Endometrial microvascular endothelial cells (primary cell): Measurements from ENCODE around the gene ADIPOR1. TPM values are rescaled to one million over a fixed set of nuclear protein-coding genes. Genes with fewer than 3 reads are reported as not detected.
"Not testable (repeated sequence)": the region's sequence is repeated elsewhere in the genome, so short reads cannot be mapped to it uniquely, and the experiment has no call there.

Source experiments
- in situ Hi-C: cut with HindIII; loops from 2 replicates; pipeline ENCODE4 v1.10.0; 2017; ENCODE audit warnings: low sequenced_read_pairs, low pct_unique_long_range_greater_than_20kb; ENCODE audit errors: inconsistent ontology term
- total RNA-seq: library from RNA; depleted of rRNA; stranded (reverse); fragments of >200 nt; gene quantifications from one replicate; pipeline ENCODE4 v1.2.3, GENCODE V29; 2015; ENCODE audit errors: inconsistent ontology term

ADIPOR1 gene
- total RNA-seq, 1 donor from 2014 or later, result 96.9 TPM

- in situ Hi-C loops, result no loop called here
These were observed 12.6 kb downstream of the ADIPOR1 start for GRCh38 chr1:202945483-202945882.

GRCh38 chr1:202944438-202944921 lies 13.6 kb downstream of the ADIPOR1 start:
- in situ Hi-C loops, result no loop called here

- in situ Hi-C loops, result no loop called here
These were observed 15.7 kb downstream of the ADIPOR1 start for GRCh38 chr1:202942426-202942825.

- in situ Hi-C loops, result no loop called here
These were observed 16.7 kb downstream of the ADIPOR1 start for GRCh38 chr1:202941372-202941771.

GRCh38 chr1:202940561-202940960 lies 17.6 kb downstream of the ADIPOR1 start:
- in situ Hi-C loops, result no loop called here

- in situ Hi-C loops, result no loop called here
These were observed 19.7 kb downstream of the ADIPOR1 start for GRCh38 chr1:202938287-202938925.

- in situ Hi-C loops, result not testable (repeated sequence)
These were observed 21.7 kb downstream of the ADIPOR1 start for GRCh38 chr1:202936409-202936808.

GRCh38 chr1:202935844-202936243 lies 22.3 kb downstream of the ADIPOR1 start:
- in situ Hi-C loops, result no loop called here

- in situ Hi-C loops, result no loop called here
These were observed 23.4 kb downstream of the ADIPOR1 start for GRCh38 chr1:202934755-202935154.

GRCh38 chr1:202932476-202932875 lies 25.6 kb downstream of the ADIPOR1 start:
- in situ Hi-C loops, result no loop called here

- in situ Hi-C loops, result no loop called here
These were observed 31.3 kb downstream of the ADIPOR1 start, which contains the start of gene KLHL12 for GRCh38 chr1:202926581-202927491. TSS of gene KLHL12 (minus strand) at chr1:202927234. CDS start at chr1:202925162, 2,072 bp downstream.

- in situ Hi-C loops, result no loop called here
These were observed 34.6 kb downstream of the ADIPOR1 start for GRCh38 chr1:202923533-202923932.

- in situ Hi-C loops, result no loop called here
These were observed 38.5 kb downstream of the ADIPOR1 start for GRCh38 chr1:202919615-202920014.

- in situ Hi-C loops, result no loop called here
These were observed 43.0 kb downstream of the ADIPOR1 start for GRCh38 chr1:202915146-202915545.

GRCh38 chr1:202912476-202912875 lies 45.6 kb downstream of the ADIPOR1 start:
- in situ Hi-C loops, result not testable (repeated sequence)

GRCh38 chr1:202909494-202909893 lies 48.6 kb downstream of the ADIPOR1 start:
- in situ Hi-C loops, result no loop called here

GRCh38 chr1:202908998-202909397 lies 49.1 kb downstream of the ADIPOR1 start:
- in situ Hi-C loops, result no loop called here

- in situ Hi-C loops, result no loop called here
These were observed 52.8 kb downstream of the ADIPOR1 start for GRCh38 chr1:202905331-202905730.

GRCh38 chr1:202903808-202904207 lies 54.3 kb downstream of the ADIPOR1 start:
- in situ Hi-C loops, result not testable (repeated sequence)

GRCh38 chr1:202901555-202901954 lies 56.6 kb downstream of the ADIPOR1 start:
- in situ Hi-C loops, result no loop called here
